Mammary epithelial cell (primary cell): Measurements from ENCODE around the gene PREP.

ENCODE experiments used
- CTCF ChIP-seq, 2 donors: IDR thresholded peaks in 1 of 2; conservative IDR thresholded peaks in 1 of 2; 2 replicates each; pipeline ENCODE4 v1.5.1; 2011 to 2012; ENCODE audit warnings: inconsistent platforms in 2 of 2, low read length in 2 of 2, mild to moderate bottlenecking in 2 of 2, control low read depth in 1 of 2, low read depth in 1 of 2; ENCODE audit not compliant: insufficient read depth in 1 of 2; ENCODE audit errors: extremely low read depth in 1 of 2
- EZH2 ChIP-seq: IDR thresholded peaks from 2 replicates; pipeline ENCODE4 v1.6.1; 2012; ENCODE audit warnings: low read length, inconsistent platforms, borderline replicate concordance

- TF ChIP-seq CTCF (conservative IDR thresholded peaks at IDR 0.05 in 1 of 2, IDR thresholded peaks at IDR 0.05 in 1 of 2; ENCODE audit: extremely low read depth in 1 of 2, insufficient read depth in 1 of 2, low read depth in 1 of 2, low read length in 2 of 2) (no peak), EZH2 (no peak)
Measured at GRCh38 chr6:105313211-105313610, 89.7 kb downstream of the PREP start.
